Sciatic nerve (tissue), 2 donors: ENCODE measurements around the gene PARS2. TPM values are rescaled to one million over a fixed set of nuclear protein-coding genes. Genes with fewer than 3 reads are reported as not detected.
"Not testable (repeated sequence)": the region's sequence is repeated elsewhere in the genome, so short reads cannot be mapped to it uniquely, and the experiment has no call there.

ENCODE experiments used
- ATAC-seq: fragments of 200-7000 bp; cut with Tn5 transposase; one replicate; pipeline ENCODE4 v1.9.1; 2020; ENCODE audit warnings: mild to moderate bottlenecking, moderate library complexity
- DNase-seq: peaks from one replicate; pipeline ENCODE4 v3.0.0-alpha.2; 2020; ENCODE audit warnings: low spot score
- intact Hi-C: fragments of 100-400 bp; cut with DNase I; formaldehyde crosslinking; loops from one replicate; pipeline ENCODE4 v1.14.2; 2022
- total RNA-seq: library from RNA; stranded (reverse); fragmentation: NEBNext Ultra II Directional; extraction: Animal tissue kit (Norgen Biotek cat#: 25700); gene quantifications from one replicate; pipeline ENCODE4 v1.2.1, GENCODE V29; 2021
- donor health status: DM: no; HTN: no; CAD: no.
- donor health status: DM: no; HTN: no; CAD: no.

Gene PARS2
- total RNA-seq, 1 donor from 2014 or later = 3.6 TPM

GRCh38 chr1:54781023-54781723, 16.9 kb upstream of the PARS2 start:
- no peak for ATAC-seq
- DNase-seq = no peak
- intact Hi-C loops = no loop called here

DNA sequence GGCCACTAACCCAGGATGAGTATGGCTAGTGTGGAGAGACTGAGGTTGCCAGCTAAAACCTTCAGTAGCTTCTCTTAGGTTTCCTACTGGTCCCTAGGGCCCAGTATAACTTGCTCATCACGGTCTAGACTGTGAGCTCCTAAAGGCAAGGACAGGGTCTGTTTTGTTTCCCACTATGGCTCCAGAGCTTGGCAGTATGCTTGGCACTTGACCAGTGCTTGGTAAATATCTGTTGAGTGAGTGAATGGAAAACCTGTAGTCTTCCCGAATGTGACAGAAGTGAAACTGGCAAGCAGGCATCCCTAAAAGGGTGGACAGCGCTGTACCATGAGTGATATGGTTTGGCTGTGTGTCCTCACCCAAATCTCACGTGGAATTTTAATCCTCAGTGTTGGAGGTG, 13.1 kb upstream of the PARS2 start:
- DNase-seq (no peak), ATAC-seq (no peak)
- intact Hi-C loops = no loop called here

- no peak for ATAC-seq
- intact Hi-C loops = no loop called here
- DNase-seq = no peak
Measured at GRCh38 chr1:54777011-54777410, 12.7 kb upstream of the PARS2 start.

- intact Hi-C loops, DNase-seq, ATAC-seq: not testable (repeated sequence)
Measured at GRCh38 chr1:54775828-54776721, 11.8 kb upstream of the PARS2 start.

DNA sequence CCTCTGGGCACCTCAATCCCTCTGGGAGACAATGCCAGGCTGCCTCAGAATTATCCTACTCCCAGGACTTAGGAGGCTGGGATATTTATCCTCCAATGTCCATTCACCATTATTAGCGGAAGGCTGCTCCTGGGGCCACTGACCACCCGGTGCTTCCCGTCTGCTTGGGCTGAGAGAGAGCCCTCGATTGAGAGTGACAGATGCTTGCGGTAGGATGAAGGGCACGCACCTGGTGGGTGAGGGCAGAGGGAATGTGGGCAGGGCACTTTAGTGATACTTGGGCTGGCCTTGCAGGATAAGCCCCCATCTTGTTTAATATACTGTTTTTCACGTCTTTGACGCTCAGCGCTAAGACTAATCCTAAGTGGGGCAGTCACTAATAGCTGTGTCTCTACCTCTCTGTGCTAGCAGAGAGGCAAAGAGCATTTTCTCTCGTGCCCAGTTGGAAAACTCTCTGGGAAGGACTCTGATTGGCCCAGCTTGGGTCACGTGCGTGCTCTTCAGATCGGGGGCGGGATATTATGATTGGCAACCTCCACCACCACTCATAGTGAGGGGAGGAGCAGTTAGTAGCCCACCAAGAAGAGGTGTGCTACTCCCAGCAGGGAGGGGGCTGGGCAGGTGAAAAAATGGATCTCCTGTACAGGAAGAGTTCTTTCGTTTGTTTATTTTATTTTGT, 10.6 kb upstream of the PARS2 start:
- intact Hi-C loops = no loop called here
- DNase-seq = no peak
- no peak for ATAC-seq

DNA sequence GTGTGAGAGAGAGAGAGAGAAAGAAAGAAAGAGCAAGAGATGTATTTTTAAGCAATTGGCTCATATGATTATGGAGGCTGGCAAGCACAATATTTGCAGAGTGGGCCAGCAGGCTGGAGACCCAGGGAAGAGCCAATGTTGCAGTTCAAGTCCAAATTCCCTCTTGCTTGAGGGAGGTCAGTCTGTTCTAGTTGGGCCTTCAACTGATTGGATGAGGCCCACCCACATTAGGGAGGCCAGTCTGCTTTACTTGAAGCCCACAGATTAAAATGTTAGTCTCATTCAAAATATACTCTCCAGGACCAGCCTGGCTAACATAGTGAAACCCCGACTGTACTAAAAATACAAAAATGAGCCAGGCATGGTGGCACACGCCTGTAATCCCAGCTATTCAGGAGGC, 8.6 kb upstream of the PARS2 start:
- ATAC-seq (no peak), DNase-seq (no peak)
- intact Hi-C loops = no loop called here

DNA sequence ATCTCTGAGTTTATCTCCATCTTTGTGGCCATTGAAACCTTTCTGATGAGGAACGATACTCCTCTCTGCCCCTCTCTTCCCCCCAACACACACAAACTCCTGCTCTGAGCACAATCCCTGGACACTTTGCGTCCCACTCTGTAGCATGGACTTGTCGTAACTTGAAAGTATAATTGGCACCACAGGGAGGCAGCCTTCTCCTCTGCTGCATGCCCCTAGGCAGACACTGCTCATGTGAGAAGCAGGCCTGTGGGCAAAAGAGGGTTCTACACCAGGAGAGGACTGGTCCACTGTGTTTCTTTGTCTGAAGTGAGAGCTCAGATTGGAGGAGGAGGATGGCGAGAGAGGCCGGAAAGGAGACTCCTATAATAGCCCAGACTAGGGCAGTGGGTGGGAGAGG, 3.8 kb upstream of the PARS2 start:
- intact Hi-C loops = no loop called here
- ATAC-seq = no peak

GRCh38 chr1:54767526-54767925, 3.2 kb upstream of the PARS2 start:
- ATAC-seq (no peak), DNase-seq (no peak)
- intact Hi-C loops = no loop called here

More for the DNA sequence above, 3.8 kb upstream of the PARS2 start:
- DNase-seq = no peak

DNA sequence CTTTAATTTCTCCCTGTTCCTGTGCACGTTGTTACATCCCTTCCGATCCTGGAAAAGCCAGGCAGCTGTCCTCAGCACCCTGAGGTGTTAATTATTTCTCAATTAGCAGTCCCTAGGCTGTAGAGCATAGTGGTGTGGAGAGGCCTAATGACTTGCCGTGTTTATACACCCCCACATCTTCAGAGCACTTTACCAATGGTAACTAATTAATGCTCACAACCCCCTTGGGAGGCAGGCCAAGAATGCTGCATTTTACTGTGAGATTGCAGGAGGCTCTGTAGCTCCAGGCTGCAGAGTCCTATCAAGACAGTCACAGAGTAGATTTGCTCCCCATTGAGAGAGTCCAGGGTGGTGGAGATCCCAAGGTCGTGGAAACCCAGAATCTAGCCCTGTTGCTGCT, 2.4 kb upstream of the PARS2 start:
- no peak for DNase-seq
- intact Hi-C loops = no loop called here
- ATAC-seq = no peak

DNA sequence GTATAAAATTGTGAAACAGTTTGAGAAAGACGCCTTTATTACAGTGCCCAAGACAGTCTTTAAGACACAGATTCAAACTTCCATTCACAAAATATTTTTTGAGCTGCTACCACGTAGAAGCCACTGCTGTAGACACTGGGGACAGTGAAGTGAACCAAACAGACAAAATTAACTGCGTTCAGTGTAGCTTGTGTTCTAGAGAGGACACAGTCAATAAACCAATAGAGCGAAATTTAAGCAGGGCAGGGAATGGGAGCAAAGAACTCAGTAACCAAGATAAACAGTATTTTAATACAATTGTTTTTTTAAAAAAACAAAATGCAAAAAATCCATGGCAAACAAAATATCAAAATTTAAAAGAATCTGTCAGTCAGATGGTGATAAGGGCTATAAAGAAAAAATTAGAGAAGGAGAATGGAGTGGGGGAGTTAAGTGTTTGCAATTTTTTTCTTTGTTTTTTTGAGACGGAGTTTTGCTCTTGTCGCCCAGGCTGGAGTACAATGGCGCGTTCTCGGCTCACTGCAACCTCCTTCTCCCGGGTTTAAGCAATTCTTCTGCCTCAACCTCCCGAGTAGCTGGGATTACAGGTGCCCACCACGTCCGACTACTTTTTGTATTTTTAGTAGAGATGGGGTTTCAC, 719 bp upstream of the PARS2 start:
- peak; percentile 41 for ATAC-seq
- intact Hi-C loops = no loop called here

DNA sequence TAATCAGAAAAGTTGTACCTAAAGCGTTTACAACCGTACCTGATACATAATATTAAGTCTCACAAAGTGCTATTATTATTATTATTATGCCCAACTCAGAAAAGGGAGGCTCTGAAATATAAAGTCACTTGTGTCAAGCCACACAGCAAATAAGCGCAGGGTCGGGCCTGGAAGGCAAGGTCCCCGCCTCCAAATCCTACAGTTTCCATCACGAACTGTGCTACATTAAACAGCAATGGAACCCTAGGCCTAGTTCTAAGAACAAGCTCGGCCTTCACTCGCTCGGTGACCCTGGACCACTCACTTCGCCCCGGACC, 549 bp downstream of the PARS2 start:
- intact Hi-C loops = no loop called here
- DNase-seq (no peak), ATAC-seq (no peak)

More for the DNA sequence above, 719 bp upstream of the PARS2 start:
- DNase-seq = no peak

- intact Hi-C loops = no loop called here
- no peak for ATAC-seq
- no peak for DNase-seq
Measured at GRCh38 chr1:54758678-54759348, 5.5 kb downstream of the PARS2 start.

DNA sequence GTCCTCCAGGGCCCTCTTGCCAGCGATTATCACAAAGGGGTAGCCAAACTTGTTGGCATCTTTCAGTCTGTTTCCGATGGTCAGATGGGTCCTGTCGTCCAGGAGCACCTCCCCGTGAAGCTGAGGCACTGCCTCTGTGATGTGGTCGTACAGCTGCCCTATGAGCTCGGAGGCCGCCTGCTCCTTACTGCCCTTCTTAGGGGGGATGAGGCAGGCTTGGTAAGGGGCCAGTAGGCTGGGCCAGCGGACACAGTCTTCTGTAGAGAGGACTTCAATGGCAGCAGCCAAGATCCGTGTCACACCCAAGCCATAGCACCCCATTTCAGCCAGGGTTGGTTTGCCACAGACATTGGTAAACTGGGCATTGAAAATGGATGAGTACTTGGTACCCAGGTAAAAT, 6.5 kb downstream of the PARS2 start:
- DNase-seq (no peak), ATAC-seq (no peak)
- intact Hi-C loops = no loop called here

- intact Hi-C loops = no loop called here
- ATAC-seq (peak; percentile 22), DNase-seq (no peak)
Measured at GRCh38 chr1:54754486-54755285, 9.6 kb downstream of the PARS2 start.

DNA sequence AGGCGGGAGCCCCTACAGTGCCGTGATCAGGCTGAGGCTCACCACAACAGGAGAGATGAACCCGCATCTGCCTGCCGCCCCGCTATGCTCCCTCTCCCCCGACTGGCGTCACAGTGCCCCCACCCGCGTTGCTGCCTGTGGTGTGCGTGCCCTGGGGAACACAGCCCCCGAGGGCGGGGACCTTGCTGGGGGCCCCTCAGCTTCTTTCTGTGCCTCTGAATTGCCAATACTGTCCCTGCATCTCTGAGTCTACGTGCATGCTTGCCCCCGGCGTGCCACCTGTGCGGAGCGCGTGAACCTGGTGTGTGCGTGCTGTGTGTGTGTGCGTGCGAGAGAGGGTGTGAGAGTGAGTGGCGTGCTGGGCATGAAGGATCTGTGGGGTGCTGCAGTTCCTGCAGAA, 10.3 kb downstream of the PARS2 start:
- DNase-seq (no peak), ATAC-seq (no peak)
- intact Hi-C loops = no loop called here

GRCh38 chr1:54751426-54751825, 12.9 kb downstream of the PARS2 start:
- intact Hi-C loops = no loop called here
- no peak for DNase-seq
- no peak for ATAC-seq

DNA sequence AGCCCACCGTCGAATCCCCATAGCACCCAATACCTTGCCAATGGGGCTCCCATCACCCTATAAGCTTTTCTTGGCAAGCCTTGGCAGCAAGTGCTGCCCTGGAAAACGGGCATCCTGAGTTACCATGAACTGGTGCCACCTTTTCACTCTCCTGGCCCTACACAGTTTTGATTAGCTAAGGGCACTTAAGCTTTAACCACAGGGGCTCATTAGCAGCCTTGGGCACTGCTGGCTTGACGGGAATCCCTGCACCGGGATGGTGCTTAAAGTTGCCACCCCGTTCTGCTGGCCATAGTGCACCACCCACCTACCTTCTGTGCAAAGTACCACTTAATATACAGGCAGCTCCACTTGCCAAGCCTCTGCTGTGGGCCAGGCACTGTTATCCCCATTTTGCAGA, 13.7 kb downstream of the PARS2 start:
- ATAC-seq (no peak), DNase-seq (no peak)
- intact Hi-C loops = no loop called here

DNA sequence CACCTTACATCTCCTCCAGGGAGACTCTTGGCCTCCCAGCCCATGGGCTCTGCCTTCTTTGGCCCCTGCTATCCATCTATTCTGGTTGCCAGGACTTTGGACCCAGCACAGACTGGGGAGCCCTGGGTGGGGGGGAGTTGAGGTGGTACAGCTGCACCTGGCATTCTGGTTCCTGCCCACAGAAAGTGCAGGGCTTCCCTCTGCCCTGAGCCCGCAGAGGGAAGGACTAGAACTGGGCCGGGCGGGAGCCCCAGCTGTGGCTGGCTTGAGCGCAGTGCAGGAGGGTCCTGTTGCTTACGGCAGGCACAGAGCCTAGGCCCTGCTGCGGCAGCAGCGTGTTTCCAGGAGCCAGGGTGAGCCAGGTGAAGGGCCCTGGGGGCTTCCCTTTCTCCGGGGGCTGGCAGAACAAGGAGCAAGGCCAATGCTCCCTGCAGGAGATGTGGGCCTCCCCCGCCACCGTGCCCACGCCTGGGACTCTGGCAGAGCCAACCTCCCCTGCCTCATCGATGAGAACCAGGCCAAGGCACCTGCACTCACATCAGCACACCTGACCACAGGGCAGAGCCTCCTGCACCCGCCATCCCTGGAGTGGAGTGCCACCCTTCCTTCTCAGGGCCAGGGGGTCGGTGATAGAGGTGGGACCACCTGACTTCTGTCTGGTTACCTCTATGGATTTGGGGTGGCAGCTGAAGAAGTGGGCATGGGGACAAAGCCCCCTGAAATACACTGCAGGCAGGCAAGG, 16.1 kb downstream of the PARS2 start:
- DNase-seq (no peak), ATAC-seq (no peak)
- intact Hi-C loops = no loop called here
